Vagina (tissue), 2 donors: Measurements from ENCODE around the gene MAP1LC3B2.

Experiments
- POLR2A ChIP-seq, 2 donors: fragments of 450-650 bp; IDR thresholded peaks; one replicate each; pipeline ENCODE4 v1.6.1; 2017; ENCODE audit warnings: antibody characterized with exemption in 2 of 2, mild to moderate bottlenecking in 2 of 2, moderate library complexity in 2 of 2
- TF ChIP-seq, protein P1 (sequence below), 3 experiments: fragments of 450-650 bp in 2 of 3; fragments of 200-600 bp in 1 of 3; sonication (generic) in 1 of 3; IDR thresholded peaks; one replicate each; pipeline ENCODE4 v1.5.1; 2017 to 2019; ENCODE audit warnings: antibody characterized with exemption in 3 of 3, mild to moderate bottlenecking in 2 of 3, moderate library complexity in 2 of 3

DNA sequence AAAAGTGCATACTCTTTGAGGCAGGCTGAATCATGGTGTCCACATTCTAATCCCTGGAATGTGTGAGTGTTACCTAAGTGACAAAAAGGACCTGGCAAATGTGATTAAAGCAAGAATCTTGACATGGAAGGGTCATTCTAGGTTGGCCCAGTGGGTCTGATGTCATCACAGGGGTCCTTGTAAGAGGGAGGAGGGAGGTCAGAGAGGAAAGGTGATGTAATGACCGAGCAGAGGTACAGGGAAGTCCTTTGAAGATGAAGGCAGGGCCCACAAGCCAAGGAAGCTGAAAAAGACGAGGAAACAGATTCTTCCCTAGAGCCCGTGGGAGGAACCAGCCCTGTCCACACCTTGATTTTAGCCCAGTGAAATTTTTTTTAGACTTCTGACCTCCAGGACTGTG, 60.1 kb downstream of the MAP1LC3B2 start:
- TF ChIP-seq, protein P1, sequence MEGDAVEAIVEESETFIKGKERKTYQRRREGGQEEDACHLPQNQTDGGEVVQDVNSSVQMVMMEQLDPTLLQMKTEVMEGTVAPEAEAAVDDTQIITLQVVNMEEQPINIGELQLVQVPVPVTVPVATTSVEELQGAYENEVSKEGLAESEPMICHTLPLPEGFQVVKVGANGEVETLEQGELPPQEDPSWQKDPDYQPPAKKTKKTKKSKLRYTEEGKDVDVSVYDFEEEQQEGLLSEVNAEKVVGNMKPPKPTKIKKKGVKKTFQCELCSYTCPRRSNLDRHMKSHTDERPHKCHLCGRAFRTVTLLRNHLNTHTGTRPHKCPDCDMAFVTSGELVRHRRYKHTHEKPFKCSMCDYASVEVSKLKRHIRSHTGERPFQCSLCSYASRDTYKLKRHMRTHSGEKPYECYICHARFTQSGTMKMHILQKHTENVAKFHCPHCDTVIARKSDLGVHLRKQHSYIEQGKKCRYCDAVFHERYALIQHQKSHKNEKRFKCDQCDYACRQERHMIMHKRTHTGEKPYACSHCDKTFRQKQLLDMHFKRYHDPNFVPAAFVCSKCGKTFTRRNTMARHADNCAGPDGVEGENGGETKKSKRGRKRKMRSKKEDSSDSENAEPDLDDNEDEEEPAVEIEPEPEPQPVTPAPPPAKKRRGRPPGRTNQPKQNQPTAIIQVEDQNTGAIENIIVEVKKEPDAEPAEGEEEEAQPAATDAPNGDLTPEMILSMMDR (IDR thresholded peaks at IDR 0.05): no peak
- TF ChIP-seq POLR2A (IDR thresholded peaks at IDR 0.05): no peak
